Fibroblast of skin of left quadriceps (primary cell): ENCODE data around the gene CNTNAP5.

Source experiments
- DNase-seq, 2 experiments: peaks; one replicate each; pipeline ENCODE4 v3.0.0-alpha.2; 2013; ENCODE audit warnings: low read depth in 2 of 2

Gene CNTNAP5

GRCh38 chr2:124542932-124543640 is 518.0 kb downstream of the CNTNAP5 start:
- DNase-seq: no peak

GRCh38 chr2:124547700-124548099 is 522.6 kb downstream of the CNTNAP5 start:
- no peak for DNase-seq

GRCh38 chr2:124558277-124558905 is 533.3 kb downstream of the CNTNAP5 start:
- no peak for DNase-seq

GRCh38 chr2:124559236-124559635 is 534.1 kb downstream of the CNTNAP5 start:
- no peak for DNase-seq

GRCh38 chr2:124560592-124561112 is 535.6 kb downstream of the CNTNAP5 start:
- DNase-seq: no peak

GRCh38 chr2:124561486-124561885 is 536.4 kb downstream of the CNTNAP5 start:
- DNase-seq: no peak

GRCh38 chr2:124563426-124563825 is 538.3 kb downstream of the CNTNAP5 start:
- no peak for DNase-seq

GRCh38 chr2:124566518-124566970 is 541.5 kb downstream of the CNTNAP5 start:
- no peak for DNase-seq

- DNase-seq: no peak
Measured at GRCh38 chr2:124570872-124571271, 545.8 kb downstream of the CNTNAP5 start.

GRCh38 chr2:124571836-124572235 is 546.7 kb downstream of the CNTNAP5 start:
- no peak for DNase-seq

- DNase-seq: no peak
Measured at GRCh38 chr2:124572934-124573634, 548.0 kb downstream of the CNTNAP5 start.

- no peak for DNase-seq
Measured at GRCh38 chr2:124575497-124575896, 550.4 kb downstream of the CNTNAP5 start.

- DNase-seq: no peak
Measured at GRCh38 chr2:124580263-124580662, 555.2 kb downstream of the CNTNAP5 start.

GRCh38 chr2:124582387-124582786 is 557.3 kb downstream of the CNTNAP5 start:
- DNase-seq: no peak

- no peak for DNase-seq
Measured at GRCh38 chr2:124584615-124585014, 559.5 kb downstream of the CNTNAP5 start.

- no peak for DNase-seq
Measured at GRCh38 chr2:124585277-124585676, 560.2 kb downstream of the CNTNAP5 start.

GRCh38 chr2:124586210-124586609 is 561.1 kb downstream of the CNTNAP5 start:
- DNase-seq: no peak

- no peak for DNase-seq
Measured at GRCh38 chr2:124586835-124587234, 561.7 kb downstream of the CNTNAP5 start.

- no peak for DNase-seq
Measured at GRCh38 chr2:124589971-124590370, 564.9 kb downstream of the CNTNAP5 start.

- no peak for DNase-seq
Measured at GRCh38 chr2:124602759-124603158, 577.7 kb downstream of the CNTNAP5 start.

- no peak for DNase-seq
Measured at GRCh38 chr2:124604940-124605339, 579.9 kb downstream of the CNTNAP5 start.

- no peak for DNase-seq
Measured at GRCh38 chr2:124607679-124608078, 582.6 kb downstream of the CNTNAP5 start.

GRCh38 chr2:124609667-124610066 is 584.6 kb downstream of the CNTNAP5 start:
- DNase-seq: no peak
